Measurements from ENCODE around the gene PLEKHA8. TPM values are rescaled to one million over a fixed set of nuclear protein-coding genes. Genes with fewer than 3 reads are reported as not detected.

The PLEKHA8 gene, protein sequence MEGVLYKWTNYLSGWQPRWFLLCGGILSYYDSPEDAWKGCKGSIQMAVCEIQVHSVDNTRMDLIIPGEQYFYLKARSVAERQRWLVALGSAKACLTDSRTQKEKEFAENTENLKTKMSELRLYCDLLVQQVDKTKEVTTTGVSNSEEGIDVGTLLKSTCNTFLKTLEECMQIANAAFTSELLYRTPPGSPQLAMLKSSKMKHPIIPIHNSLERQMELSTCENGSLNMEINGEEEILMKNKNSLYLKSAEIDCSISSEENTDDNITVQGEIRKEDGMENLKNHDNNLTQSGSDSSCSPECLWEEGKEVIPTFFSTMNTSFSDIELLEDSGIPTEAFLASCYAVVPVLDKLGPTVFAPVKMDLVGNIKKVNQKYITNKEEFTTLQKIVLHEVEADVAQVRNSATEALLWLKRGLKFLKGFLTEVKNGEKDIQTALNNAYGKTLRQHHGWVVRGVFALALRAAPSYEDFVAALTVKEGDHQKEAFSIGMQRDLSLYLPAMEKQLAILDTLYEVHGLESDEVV
- 19.5 and 23.1 TPM in 2 replicates for total RNA-seq
- long read RNA-seq, partial matches to known transcripts = 1 of 3 reads
- long read RNA-seq, other reads (novel, unspliced or antisense) = 2 of 3 reads

DNA sequence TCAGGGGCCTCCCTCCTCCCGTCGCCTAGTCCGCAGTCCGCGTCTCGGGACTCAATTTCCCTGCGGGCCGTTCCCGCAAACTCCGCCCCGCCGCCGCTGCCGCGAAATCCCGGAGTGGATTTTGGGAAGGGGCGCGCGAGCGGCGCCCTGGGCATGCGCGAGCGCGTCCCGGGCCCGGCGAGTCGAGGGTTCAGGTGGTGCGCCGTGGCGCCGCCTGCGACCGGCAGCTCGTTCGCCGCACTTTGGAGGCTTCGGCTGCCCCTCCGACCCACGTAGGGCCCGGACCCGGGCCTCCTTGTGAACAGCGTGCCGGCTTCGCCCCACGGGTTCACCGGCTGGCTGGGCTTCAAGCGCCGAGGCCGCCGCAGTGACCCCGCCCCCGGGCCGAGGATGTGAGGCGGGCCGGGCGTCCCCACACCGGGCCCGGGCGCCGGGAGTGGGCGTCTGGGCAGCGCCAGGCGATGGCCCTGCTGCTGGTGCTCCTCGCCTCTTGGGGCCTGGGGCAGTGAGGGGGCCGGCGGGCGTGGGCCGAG lies at the start of gene PLEKHA8:
PLEKHA8 (plus strand) TSS at position 197 of the 533 bp plus-strand sequence. CDS start 351 bp downstream, outside the sequence.
- Mint-ChIP-seq H3K27me3 (ENCODE audit: unreplicated experiment) (no peaks in the 10 kb centered on the region), H3K9me3 (ENCODE audit: unreplicated experiment) (no peaks in the 10 kb centered on the region), H3K36me3 (ENCODE audit: unreplicated experiment) (no peaks in the 10 kb centered on the region), H3K27ac (ENCODE audit: unreplicated experiment) (peak within 1 kb of the TSS; percentile 88), H3K4me1 (ENCODE audit: unreplicated experiment) (peaks cover 45% of the 10 kb centered on the region), H3K4me3 (ENCODE audit: unreplicated experiment) (no peak within 1 kb of the TSS)
- peak; percentile 95 for DNase-seq (ENCODE audit: extremely low spot score, unreplicated experiment)
- TF ChIP-seq, protein P1, sequence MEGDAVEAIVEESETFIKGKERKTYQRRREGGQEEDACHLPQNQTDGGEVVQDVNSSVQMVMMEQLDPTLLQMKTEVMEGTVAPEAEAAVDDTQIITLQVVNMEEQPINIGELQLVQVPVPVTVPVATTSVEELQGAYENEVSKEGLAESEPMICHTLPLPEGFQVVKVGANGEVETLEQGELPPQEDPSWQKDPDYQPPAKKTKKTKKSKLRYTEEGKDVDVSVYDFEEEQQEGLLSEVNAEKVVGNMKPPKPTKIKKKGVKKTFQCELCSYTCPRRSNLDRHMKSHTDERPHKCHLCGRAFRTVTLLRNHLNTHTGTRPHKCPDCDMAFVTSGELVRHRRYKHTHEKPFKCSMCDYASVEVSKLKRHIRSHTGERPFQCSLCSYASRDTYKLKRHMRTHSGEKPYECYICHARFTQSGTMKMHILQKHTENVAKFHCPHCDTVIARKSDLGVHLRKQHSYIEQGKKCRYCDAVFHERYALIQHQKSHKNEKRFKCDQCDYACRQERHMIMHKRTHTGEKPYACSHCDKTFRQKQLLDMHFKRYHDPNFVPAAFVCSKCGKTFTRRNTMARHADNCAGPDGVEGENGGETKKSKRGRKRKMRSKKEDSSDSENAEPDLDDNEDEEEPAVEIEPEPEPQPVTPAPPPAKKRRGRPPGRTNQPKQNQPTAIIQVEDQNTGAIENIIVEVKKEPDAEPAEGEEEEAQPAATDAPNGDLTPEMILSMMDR (IDR thresholded peaks at IDR 0.05) = no peak

DNA sequence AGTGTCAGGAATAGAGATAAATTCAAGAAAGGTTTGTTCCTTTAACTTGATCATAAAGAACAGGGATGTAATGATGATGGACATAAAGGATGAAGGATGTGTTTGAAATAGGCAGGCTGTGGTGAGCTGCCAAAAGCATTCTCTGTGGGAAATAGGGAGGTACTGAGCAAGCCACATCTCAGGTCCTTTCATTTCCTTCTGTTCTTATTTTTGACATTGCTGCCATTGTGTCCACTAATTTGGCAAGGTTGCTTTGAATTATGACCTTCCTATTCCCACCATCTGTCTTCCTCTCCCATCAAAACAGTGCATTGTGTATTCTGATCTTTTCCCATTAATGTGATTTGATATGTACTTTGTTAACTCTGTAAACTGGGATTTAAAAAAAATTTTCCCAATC lies 48.1 kb upstream of the PLEKHA8 start:
- Mint-ChIP-seq H3K27ac (ENCODE audit: unreplicated experiment) (no peak overlapping the region), H3K27me3 (ENCODE audit: unreplicated experiment) (no peaks in the 10 kb centered on the region), H3K4me1 (ENCODE audit: unreplicated experiment) (peaks cover 8% of the 10 kb centered on the region), H3K9me3 (ENCODE audit: unreplicated experiment) (no peaks in the 10 kb centered on the region), H3K36me3 (ENCODE audit: unreplicated experiment) (peaks cover 10% of the 10 kb centered on the region), H3K4me3 (ENCODE audit: unreplicated experiment) (no peak overlapping the region)
- TF ChIP-seq, protein P1 (IDR thresholded peaks at IDR 0.05) = no peak
- DNase-seq (ENCODE audit: extremely low spot score, unreplicated experiment) = no peak

DNA sequence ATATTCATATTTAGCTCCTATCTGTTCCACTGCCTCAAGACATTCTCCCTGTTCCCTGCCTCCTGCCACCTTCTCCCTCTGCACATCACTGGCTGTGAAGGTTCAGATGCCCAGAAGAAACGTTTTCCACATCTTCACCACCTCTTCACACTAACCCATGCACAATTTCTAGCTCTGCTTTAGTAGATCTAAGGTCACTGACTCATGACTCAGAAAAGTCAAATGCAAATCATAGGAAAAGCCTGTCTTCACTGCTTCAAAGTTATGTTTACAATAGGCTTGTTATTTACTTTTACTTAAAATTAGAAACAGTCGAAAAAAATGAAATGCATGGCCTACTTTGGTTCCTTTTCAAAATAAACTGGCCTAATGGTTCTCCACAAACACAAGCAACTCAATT lies 41.1 kb upstream of the PLEKHA8 start:
- Mint-ChIP-seq H3K4me1 (ENCODE audit: unreplicated experiment) (peaks cover 26% of the 10 kb centered on the region), H3K36me3 (ENCODE audit: unreplicated experiment) (peaks cover 5% of the 10 kb centered on the region)

DNA sequence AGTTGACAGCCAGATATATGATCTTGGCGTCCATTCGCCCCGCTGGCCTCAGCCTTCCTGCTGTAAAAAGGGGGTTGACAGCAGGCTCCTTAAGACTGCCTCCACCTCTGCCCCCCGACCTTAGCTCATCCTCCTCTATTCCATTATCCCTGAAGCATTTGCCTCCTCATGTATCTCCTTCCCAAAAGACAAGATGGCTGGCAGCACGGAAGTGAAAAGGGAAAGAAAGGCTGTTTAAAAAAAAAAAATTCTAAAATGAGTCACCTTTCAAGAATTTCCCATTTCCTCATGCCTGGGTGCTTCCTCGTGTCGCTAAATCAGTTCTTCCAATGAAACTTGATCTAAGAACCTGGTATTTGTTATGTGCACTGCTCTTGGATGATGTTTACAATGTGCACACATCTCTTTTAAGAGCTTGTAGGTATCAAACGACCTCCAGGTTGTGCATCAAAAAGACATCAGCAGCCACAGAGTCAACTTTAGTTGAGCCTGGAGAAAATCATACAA lies 40.3 kb upstream of the PLEKHA8 start:
- peaks cover 26% of the 10 kb centered on the region for H3K4me1 Mint-ChIP-seq (ENCODE audit: unreplicated experiment)
- TF ChIP-seq, protein P1 (IDR thresholded peaks at IDR 0.05) = no peak
- no peak for DNase-seq (ENCODE audit: extremely low spot score, unreplicated experiment)
- H3K4me3 Mint-ChIP-seq (ENCODE audit: unreplicated experiment) = peak overlapping the region; percentile 84
- peak overlapping the region; percentile 93 for H3K27ac Mint-ChIP-seq (ENCODE audit: unreplicated experiment)
- H3K9me3 Mint-ChIP-seq (ENCODE audit: unreplicated experiment) = peaks cover 4% of the 10 kb centered on the region
- H3K27me3 Mint-ChIP-seq (ENCODE audit: unreplicated experiment) = no peaks in the 10 kb centered on the region
- peaks cover 5% of the 10 kb centered on the region for H3K36me3 Mint-ChIP-seq (ENCODE audit: unreplicated experiment)

More for the DNA sequence above, 41.1 kb upstream of the PLEKHA8 start:
- Mint-ChIP-seq H3K27ac (ENCODE audit: unreplicated experiment) (peak overlapping the region; percentile 93), H3K4me3 (ENCODE audit: unreplicated experiment) (peak overlapping the region; percentile 29), H3K27me3 (ENCODE audit: unreplicated experiment) (no peaks in the 10 kb centered on the region), H3K9me3 (ENCODE audit: unreplicated experiment) (no peaks in the 10 kb centered on the region)
- TF ChIP-seq, protein P1 (IDR thresholded peaks at IDR 0.05) = no peak
- DNase-seq (ENCODE audit: extremely low spot score, unreplicated experiment) = no peak

Data from osteocyte (in vitro differentiated cells).